ENCODE measurements around the gene CD37. TPM values are rescaled to one million over a fixed set of nuclear protein-coding genes. Genes with fewer than 3 reads are reported as not detected.

Gene CD37
- total RNA-seq, 6 experiments from 2014 or later = 1.1 to 5.0 (median 3.5) TPM

- no peak for TF ChIP-seq POLR2A (IDR thresholded peaks at IDR 0.05)
- no peak for TF ChIP-seq CTCF (IDR thresholded peaks at IDR 0.05)
- H3K4me1 ChIP-seq = peaks cover 0 to 8% (median 4%) of the 10 kb centered on the region in 4 donors
These were observed 5.1 kb downstream of the CD37 start for GRCh38 chr19:49340069-49340864.

GRCh38 chr19:49340865-49341718, 5.9 kb downstream of the CD37 start:
- WGBS (ENCODE audit: insufficient coverage, low coverage, low lambda C conversion rate, missing lambda C conversion rate) = 90% methylated on average over 3 of the region's 11 CpGs
- no peak overlapping the region for H3K4me3 ChIP-seq
- DNase-seq = peak in 1 of 3 donors; percentile 49

More at GRCh38 chr19:49340069-49340864, 5.1 kb downstream of the CD37 start:
- peak; percentile 63 to 71 (median 67) for ATAC-seq
- H3K27me3 ChIP-seq = no peaks in the 10 kb centered on the region
- H3K27ac ChIP-seq = peak overlapping the region; percentile 89 to 92 (median 91)
- 10% methylated on average over 36 of the region's 36 CpGs for WGBS (ENCODE audit: insufficient coverage, low coverage, low lambda C conversion rate, missing lambda C conversion rate)
- no peaks in the 10 kb centered on the region for H3K36me3 ChIP-seq
- peak overlapping the region; percentile 43 to 67 (median 56) for H3K4me3 ChIP-seq
- H3K9me3 ChIP-seq = no peaks in the 10 kb centered on the region
- peak; percentile 84 to 89 (median 89) for DNase-seq
- intact Hi-C loops (cut with DNase I) = no loop called here

GRCh38 chr19:49342291-49342721, 7.1 kb downstream of the CD37 start:
- Histone ChIP-seq H3K36me3 (peaks cover 0 to 7% (median 0%) of the 10 kb centered on the region in 4 donors), H3K27me3 (no peaks in the 10 kb centered on the region), H3K9me3 (no peaks in the 10 kb centered on the region), H3K27ac (no peak overlapping the region), H3K4me3 (no peak overlapping the region), H3K4me1 (peaks cover 0 to 8% (median 4%) of the 10 kb centered on the region in 4 donors)
- TF ChIP-seq CTCF (IDR thresholded peaks at IDR 0.05) = no peak
- no peak for TF ChIP-seq POLR2A (IDR thresholded peaks at IDR 0.05)
- ATAC-seq = no peak
- 53% methylated on average over 2 of the region's 11 CpGs for WGBS (ENCODE audit: insufficient coverage, low coverage, low lambda C conversion rate, missing lambda C conversion rate)
- intact Hi-C loops (cut with DNase I) = no loop called here
- peak in 2 of 3 donors; percentile 14 to 31 for DNase-seq

More at GRCh38 chr19:49340865-49341718, 5.9 kb downstream of the CD37 start:
- no peaks in the 10 kb centered on the region for H3K27me3 ChIP-seq
- no peak for ATAC-seq
- H3K36me3 ChIP-seq = peaks cover 0 to under 1% (median 0%) of the 10 kb centered on the region in 4 donors
- no peak for TF ChIP-seq CTCF (IDR thresholded peaks at IDR 0.05)
- TF ChIP-seq POLR2A (IDR thresholded peaks at IDR 0.05) = no peak
- peaks cover 0 to 8% (median 4%) of the 10 kb centered on the region in 4 donors for H3K4me1 ChIP-seq
- H3K9me3 ChIP-seq = no peaks in the 10 kb centered on the region
- H3K27ac ChIP-seq = peak overlapping the region in 2 of 3 donors; percentile 91 to 92
- intact Hi-C loops (cut with DNase I) = no loop called here

- ATAC-seq = no peak
- Histone ChIP-seq H3K36me3 (peaks cover 0 to 7% (median 0%) of the 10 kb centered on the region in 4 donors), H3K4me3 (no peak overlapping the region), H3K27ac (no peak overlapping the region), H3K4me1 (peaks cover 0 to 8% (median 4%) of the 10 kb centered on the region in 4 donors), H3K27me3 (no peaks in the 10 kb centered on the region), H3K9me3 (no peaks in the 10 kb centered on the region)
- intact Hi-C loops (cut with DNase I) = no loop called here
- TF ChIP-seq CTCF (IDR thresholded peaks at IDR 0.05) (no peak), POLR2A (IDR thresholded peaks at IDR 0.05) (no peak)
- no peak for DNase-seq
- no CpG with 5 or more reads among the region's 7 CpGs for WGBS (ENCODE audit: insufficient coverage, low coverage, low lambda C conversion rate, missing lambda C conversion rate)
These were observed 7.9 kb downstream of the CD37 start for GRCh38 chr19:49343123-49343522.

Measured in right lobe of liver (tissue), 6 donors.